Measurements from ENCODE around the gene SH2D4B. TPM values are rescaled to one million over a fixed set of nuclear protein-coding genes. Genes with fewer than 3 reads are reported as not detected.

Gene SH2D4B
- total RNA-seq = under 1 TPM; 0.11 to 0.21 TPM

DNA sequence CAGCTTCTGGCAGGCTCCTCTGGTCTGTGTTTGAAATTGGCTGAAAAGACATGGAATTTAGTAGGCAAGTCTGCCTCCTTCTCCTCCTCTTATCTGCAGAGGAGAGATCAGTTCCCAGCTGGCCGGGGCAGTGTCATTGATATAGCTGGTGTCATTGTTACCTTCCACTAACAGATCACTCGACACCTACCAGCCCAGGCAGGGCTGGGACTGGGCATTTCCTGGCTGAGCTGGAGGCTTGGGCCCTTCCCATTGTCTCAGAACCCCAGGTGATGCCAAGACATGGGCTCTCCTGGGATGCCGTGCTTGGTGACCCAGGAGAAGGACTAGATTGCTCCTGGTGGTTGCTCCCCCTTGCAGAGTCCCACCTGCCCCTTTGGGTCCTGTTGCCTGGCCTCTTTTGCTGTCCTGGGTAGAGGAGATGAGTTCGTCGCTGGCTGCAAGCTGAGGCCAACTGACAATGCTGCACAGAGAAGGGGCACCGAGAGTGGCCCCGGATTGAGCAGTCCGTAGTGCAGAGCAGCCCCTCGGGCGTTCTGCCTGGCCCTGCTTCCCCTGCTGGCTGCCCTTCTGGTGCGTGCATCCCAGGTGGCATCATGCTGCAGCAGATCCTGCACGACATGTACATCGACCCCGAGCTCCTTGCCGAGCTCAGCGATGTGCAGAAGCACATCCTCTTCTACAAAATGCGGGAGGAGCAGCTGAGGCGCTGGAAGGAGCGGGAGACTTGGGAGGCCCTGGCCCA lies at the start of gene SH2D4B:
Gene SH2D4B (plus strand): TSS at position 167 of the 745 bp plus-strand sequence. CDS start 430 bp downstream, at position 597.
- POLR2A ChIA-PET = no interaction called here
- CTCF ChIA-PET = interaction anchor here (1.9 kb wide), 1 partner anchor 93 kb away, joined by 11 read pairs; no protein-coding TSS in a partner anchor

GRCh38 chr10:80488539-80489066 lies 49.1 kb upstream of the SH2D4B start:
- POLR2A ChIA-PET = no interaction called here
- CTCF ChIA-PET = interaction anchor here (1.0 to 4.1 kb wide), 6 partner anchors 9 to 33 kb away, joined by 3 to 20 read pairs (median 4); no protein-coding TSS in a partner anchor

GRCh38 chr10:80489371-80490112 lies 48.2 kb upstream of the SH2D4B start:
- CTCF ChIA-PET = interaction anchor here (1.0 to 4.1 kb wide), 5 partner anchors 8 to 34 kb away, joined by 3 to 20 read pairs (median 4); no protein-coding TSS in a partner anchor
- POLR2A ChIA-PET = no interaction called here

DNA sequence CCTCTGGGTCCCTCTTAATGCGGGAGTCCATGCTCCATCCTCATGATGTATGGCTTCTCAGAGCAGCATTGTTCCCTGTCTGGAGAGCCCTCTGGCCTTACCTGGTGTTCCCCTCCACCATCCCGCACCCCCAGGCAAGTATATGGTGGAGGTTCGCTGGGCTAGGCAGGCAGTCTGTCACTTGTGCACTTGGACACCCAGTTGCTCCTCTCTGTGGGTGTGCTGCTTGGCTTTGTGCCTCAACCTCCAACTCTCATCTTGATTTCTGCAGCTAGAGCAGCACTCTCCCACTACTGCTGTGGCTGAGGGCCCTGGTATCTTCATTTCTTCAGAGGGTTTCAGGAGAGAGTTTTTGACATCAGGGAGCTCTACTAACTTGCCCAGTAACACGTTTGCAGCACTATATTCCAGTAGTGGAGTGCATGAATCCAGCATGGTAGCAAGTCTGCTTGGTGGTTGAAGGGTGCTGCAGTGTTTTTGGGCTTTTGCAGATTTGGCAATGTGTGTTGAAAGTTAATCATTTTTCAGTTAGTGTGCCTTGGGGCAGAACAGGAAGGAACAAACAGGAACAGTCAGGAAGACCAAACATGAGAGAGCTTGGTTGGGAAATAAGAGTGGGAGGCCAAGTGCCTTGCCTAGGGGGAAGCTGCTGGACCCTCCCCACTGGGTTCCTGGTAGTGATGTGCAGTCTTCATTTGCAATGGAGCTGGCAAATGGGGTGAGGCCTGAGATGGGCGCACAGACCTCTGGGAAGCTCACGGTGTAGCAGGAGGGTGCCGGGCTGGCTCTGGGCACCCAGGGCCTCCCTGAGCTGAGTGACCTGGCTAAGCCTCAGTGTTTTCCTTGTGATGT lies 46.2 kb upstream of the SH2D4B start:
- ChIA-PET POLR2A (no interaction called here), CTCF (interaction anchor here (1.3 to 2.1 kb wide), 3 partner anchors 14 to 24 kb away, joined by 4 to 7 read pairs (median 6); no protein-coding TSS in a partner anchor)

- ChIA-PET POLR2A (interaction anchor here (0.7 to 1.5 kb wide), 3 partner anchors 8 to 32 kb away, joined by 3 to 4 read pairs (median 3); no protein-coding TSS in a partner anchor), CTCF (interaction anchor here (0.9 to 2.1 kb wide), 6 partner anchors 12 to 85 kb away, joined by 3 to 7 read pairs (median 4); no protein-coding TSS in a partner anchor)
Measured at GRCh38 chr10:80492848-80493521, 44.7 kb upstream of the SH2D4B start.

- ChIA-PET POLR2A (interaction anchor here (0.7 to 1.5 kb wide), 3 partner anchors 8 to 32 kb away, joined by 3 to 4 read pairs (median 3); no protein-coding TSS in a partner anchor), CTCF (interaction anchor here (0.7 to 2.1 kb wide), 7 partner anchors 11 to 86 kb away, joined by 3 to 7 read pairs (median 4); no protein-coding TSS in a partner anchor)
Measured at GRCh38 chr10:80493522-80494051, 44.1 kb upstream of the SH2D4B start.

DNA sequence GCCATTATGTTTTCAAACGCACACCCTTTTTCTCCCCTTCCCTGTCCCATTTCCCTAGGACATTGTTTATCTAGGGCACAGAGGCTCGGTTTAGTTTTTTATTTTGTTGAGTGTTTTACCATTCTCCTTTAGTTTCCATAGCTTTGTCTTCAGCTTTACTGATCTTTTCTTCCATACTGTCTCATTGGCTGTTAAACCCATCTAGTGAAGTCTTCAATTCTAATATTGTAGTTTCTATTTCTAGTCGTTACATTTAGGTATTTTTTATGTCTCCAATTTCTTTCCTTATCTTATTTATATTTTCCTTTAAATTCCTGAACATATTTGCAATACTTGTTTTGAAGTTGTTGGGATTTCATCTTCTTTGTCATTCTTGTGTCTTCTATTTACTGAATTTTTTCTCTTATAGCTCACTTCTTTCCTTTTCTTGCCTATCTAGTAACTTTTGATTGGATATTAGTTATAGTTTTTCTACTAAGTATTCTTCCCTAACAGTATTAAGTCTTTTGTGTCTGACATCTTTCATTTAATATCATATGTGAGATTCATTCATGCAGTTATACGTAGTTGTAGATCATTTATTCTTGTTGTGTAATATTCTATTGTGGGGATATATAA lies 41.0 kb upstream of the SH2D4B start:
- ChIA-PET CTCF (interaction anchor here (1.0 to 3.9 kb wide), 5 partner anchors 9 to 52 kb away, joined by 3 to 20 read pairs (median 4); no protein-coding TSS in a partner anchor), POLR2A (no interaction called here)

GRCh38 chr10:80497187-80498077 lies 40.3 kb upstream of the SH2D4B start:
- POLR2A ChIA-PET = interaction anchor here (0.9 to 1.1 kb wide), 3 partner anchors 12 to 38 kb away, joined by 3 read pairs; no protein-coding TSS in a partner anchor
- CTCF ChIA-PET = interaction anchor here (1.0 to 3.9 kb wide), 10 partner anchors 8 to 119 kb away, joined by 3 to 20 read pairs (median 4); no protein-coding TSS in a partner anchor

- ChIA-PET CTCF (interaction anchor here (1.0 to 3.9 kb wide), 8 partner anchors 11 to 120 kb away, joined by 3 to 20 read pairs (median 10); no protein-coding TSS in a partner anchor), POLR2A (interaction anchor here (0.9 to 1.4 kb wide), 4 partner anchors 13 to 39 kb away, joined by 3 read pairs; no protein-coding TSS in a partner anchor)
Measured at GRCh38 chr10:80498078-80498832, 39.4 kb upstream of the SH2D4B start.

DNA sequence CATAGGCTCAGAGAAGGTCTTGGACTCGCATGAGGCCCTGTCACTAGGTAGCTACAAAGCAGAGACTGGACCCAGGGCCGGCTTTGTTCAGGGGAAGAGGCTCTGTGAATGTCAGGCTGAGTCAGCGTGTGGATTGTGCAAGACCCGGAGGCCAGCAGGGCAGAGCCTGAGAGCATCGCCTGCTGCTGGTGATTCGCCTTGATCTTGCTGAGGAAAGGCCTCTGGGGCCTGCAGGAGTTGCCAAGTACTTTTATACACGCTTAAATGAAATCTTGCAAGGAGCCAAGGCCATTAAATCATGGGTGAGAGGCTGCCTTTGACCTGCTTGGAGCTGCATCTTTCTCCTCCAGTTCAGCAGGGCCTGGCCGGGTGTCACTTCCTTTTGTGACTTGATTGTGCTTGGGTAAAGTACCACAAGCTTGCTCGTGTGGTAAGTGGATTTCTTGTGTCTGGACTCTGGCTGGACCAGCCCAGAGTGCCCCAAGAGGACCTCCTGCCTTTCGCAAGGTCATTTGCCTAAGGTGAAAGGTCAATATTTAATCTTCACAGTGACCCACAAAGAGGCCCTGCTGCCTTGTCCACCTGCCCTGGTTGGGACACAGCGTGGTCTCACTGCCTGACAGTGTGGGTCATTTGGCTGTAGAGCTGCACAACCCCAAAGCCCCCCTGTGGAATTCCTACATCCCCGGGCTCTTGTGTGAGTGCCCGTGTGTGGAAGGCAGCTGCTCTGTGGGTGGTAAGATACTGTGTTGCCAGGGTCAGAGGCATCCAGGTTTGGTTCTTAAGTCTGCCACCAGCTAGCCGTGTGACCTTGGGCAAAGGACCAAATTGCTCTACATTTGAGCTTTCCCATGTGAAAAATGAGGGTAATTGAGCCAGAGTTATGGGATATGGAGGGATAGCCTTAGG lies 38.6 kb upstream of the SH2D4B start:
- ChIA-PET POLR2A (interaction anchor here (0.9 to 1.4 kb wide), 4 partner anchors 14 to 42 kb away, joined by 3 read pairs; no protein-coding TSS in a partner anchor), CTCF (interaction anchor here (0.7 to 3.9 kb wide), 13 partner anchors 10 to 121 kb away, joined by 3 to 20 read pairs (median 5); no protein-coding TSS in a partner anchor)

DNA sequence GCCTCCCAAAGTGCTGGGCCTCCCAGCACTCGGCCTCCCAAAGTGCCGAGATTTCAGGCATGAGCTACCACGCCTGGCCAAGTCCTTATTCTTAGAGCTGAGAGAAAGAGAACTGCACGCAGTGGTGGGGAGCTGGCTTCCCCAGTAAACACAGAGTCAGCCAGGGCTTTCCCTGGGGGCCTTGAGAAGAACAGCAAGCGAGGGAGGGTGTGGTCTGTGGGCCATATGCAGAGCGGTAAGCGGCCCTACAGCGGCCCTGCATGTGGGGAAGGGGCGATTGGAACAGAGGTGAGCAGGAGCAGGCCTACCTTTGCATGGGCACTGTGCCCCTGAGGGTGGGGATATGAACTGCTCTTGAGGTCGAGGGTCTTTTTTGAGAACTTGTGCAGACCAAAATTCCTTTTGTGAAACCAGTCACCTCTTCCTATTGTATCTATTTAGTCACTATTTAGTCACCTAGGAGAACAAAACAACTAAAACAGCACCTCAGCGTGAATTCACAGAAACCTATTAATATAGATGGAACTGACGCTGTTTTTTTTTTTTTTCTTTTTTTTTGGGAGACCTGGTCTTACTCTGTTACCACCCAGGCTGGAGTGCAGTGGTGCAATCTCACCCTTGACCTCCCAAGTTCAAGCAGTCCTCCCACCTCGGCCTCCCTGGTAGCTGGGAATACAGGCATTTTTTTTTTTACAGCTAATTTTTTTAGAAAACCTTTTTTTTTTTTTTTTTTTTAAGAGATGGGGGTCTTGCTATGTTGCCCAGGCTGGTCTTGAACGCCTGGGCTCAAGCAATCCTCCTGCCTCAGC lies 36.9 kb upstream of the SH2D4B start:
- ChIA-PET POLR2A (interaction anchor here (0.6 to 0.7 kb wide), 2 partner anchors 43 to 63 kb away, joined by 7 to 17 read pairs; no protein-coding TSS in a partner anchor), CTCF (interaction anchor here (0.6 to 6.5 kb wide), 9 partner anchors 8 to 123 kb away, joined by 3 to 149 read pairs (median 5); no protein-coding TSS in a partner anchor)

GRCh38 chr10:80501381-80501912 lies 36.3 kb upstream of the SH2D4B start:
- POLR2A ChIA-PET = interaction anchor here (0.6 kb wide), 1 partner anchor 44 kb away, joined by 7 read pairs; no protein-coding TSS in a partner anchor

More at GRCh38 chr10:80501381-80501912, 36.3 kb upstream of the SH2D4B start:
- CTCF ChIA-PET = interaction anchor here (0.7 to 6.5 kb wide), 5 partner anchors 8 to 55 kb away, joined by 3 to 149 read pairs (median 4); no protein-coding TSS in a partner anchor

Data from activated CD8-positive, alpha-beta memory T cell treated with anti-CD3 and anti-CD28 coated beads for 36 hours (primary cell).